Natural killer cell treated with Interleukin-12 subunit alpha and Interleukin-12 subunit beta and Interleukin-15 and Interleukin-18, amount 100 ng/mL, for 72 hours (primary cell): ENCODE measurements around the gene AUTS2. TPM values are rescaled to one million over a fixed set of nuclear protein-coding genes. Genes with fewer than 3 reads are reported as not detected.

Source experiments
- ATAC-seq, 2 donors: fragments of 150-1000 bp; cut with Tn5 transposase in 1 of 2; sonication (Bioruptor Pico), chemical (Tn5 transposase) in 1 of 2; 2 replicates each; pipeline ENCODE4 v1.10.0; 2021
- DNase-seq: peaks from one replicate; pipeline ENCODE4 v3.0.0; 2022; ENCODE audit warnings: low spot score
- H3K27ac Mint-ChIP-seq, 2 donors: 1 replicate in 1 of 2; 2 replicates in 1 of 2; pipeline ENCODE4 v1.8.0; 2022; ENCODE audit warnings: mixed read lengths in 2 of 2, mild to moderate bottlenecking in 1 of 2, moderate library complexity in 1 of 2
- H3K27me3 Mint-ChIP-seq, 2 donors: 1 replicate in 1 of 2; 2 replicates in 1 of 2; pipeline ENCODE4 v1.8.0; 2022; ENCODE audit warnings: mixed read lengths in 2 of 2
- H3K36me3 Mint-ChIP-seq: one replicate; pipeline ENCODE4 v1.8.0; 2022; ENCODE audit warnings: mixed read lengths
- H3K4me1 Mint-ChIP-seq, 2 donors: 1 replicate in 1 of 2; 2 replicates in 1 of 2; pipeline ENCODE4 v1.8.0; 2022; ENCODE audit warnings: low read depth in 2 of 2, mixed read lengths in 2 of 2, mild to moderate bottlenecking in 1 of 2
- H3K4me3 Mint-ChIP-seq: one replicate; pipeline ENCODE4 v1.8.0; 2022; ENCODE audit warnings: mixed read lengths
- H3K9me3 Mint-ChIP-seq: 2 replicates; pipeline ENCODE4 v1.8.0; 2022; ENCODE audit warnings: mixed read lengths
- total RNA-seq, 2 donors: library from RNA; stranded (reverse); gene quantifications; one replicate each; pipeline ENCODE4 v1.2.3, GENCODE V29; 2022

The AUTS2 gene
- total RNA-seq = 10 to 100 TPM; 14.3 to 43.0 TPM

- Mint-ChIP-seq H3K9me3 (no peaks in the 10 kb centered on the region), H3K4me3 (peak within 1 kb of the TSS; percentile 72), H3K27ac (peak within 1 kb of the TSS; percentile 39 to 65), H3K4me1 (peaks cover 7 to 14% of the 10 kb centered on the region in 2 donors), H3K27me3 (peaks cover 0 to 3% of the 10 kb centered on the region in 2 donors), H3K36me3 (no peaks in the 10 kb centered on the region)
- DNase-seq = peak; percentile 77
- ATAC-seq = peak; percentile 84 to 89
These were observed at the start of gene AUTS2 for GRCh38 chr7:69598081-69598486. Gene AUTS2 (plus strand): TSS chr7:69598475. CDS start chr7:69599654, 1,179 bp downstream.

- ATAC-seq (no peak), DNase-seq (no peak)
- no peaks in the 10 kb centered on the region for H3K4me1 Mint-ChIP-seq
- H3K36me3 Mint-ChIP-seq = no peaks in the 10 kb centered on the region
- H3K4me3 Mint-ChIP-seq = no peak overlapping the region
- H3K27me3 Mint-ChIP-seq = peaks cover 0 to 2% of the 10 kb centered on the region in 2 donors
- H3K27ac Mint-ChIP-seq = no peak overlapping the region
- H3K9me3 Mint-ChIP-seq = no peaks in the 10 kb centered on the region
These were observed 47.3 kb upstream of the AUTS2 start for GRCh38 chr7:69550991-69551390.

- DNase-seq (no peak), ATAC-seq (no peak)
- no peak overlapping the region for H3K4me3 Mint-ChIP-seq
- H3K9me3 Mint-ChIP-seq = no peaks in the 10 kb centered on the region
- H3K27me3 Mint-ChIP-seq = peaks cover 0 to 2% of the 10 kb centered on the region in 2 donors
- no peak overlapping the region for H3K27ac Mint-ChIP-seq
- no peaks in the 10 kb centered on the region for H3K36me3 Mint-ChIP-seq
- H3K4me1 Mint-ChIP-seq = no peaks in the 10 kb centered on the region
These were observed 45.1 kb upstream of the AUTS2 start for GRCh38 chr7:69553190-69553589.

- Mint-ChIP-seq H3K27ac (no peak overlapping the region), H3K4me3 (no peak overlapping the region), H3K36me3 (no peaks in the 10 kb centered on the region), H3K27me3 (peaks cover 0 to 3% of the 10 kb centered on the region in 2 donors), H3K9me3 (no peaks in the 10 kb centered on the region), H3K4me1 (no peaks in the 10 kb centered on the region)
- DNase-seq = no peak
- ATAC-seq = no peak
These were observed 36.9 kb upstream of the AUTS2 start for GRCh38 chr7:69561266-69561960.

GRCh38 chr7:69564454-69565417 lies 33.5 kb upstream of the AUTS2 start:
- Mint-ChIP-seq H3K4me3 (no peak overlapping the region), H3K27ac (no peak overlapping the region), H3K4me1 (no peaks in the 10 kb centered on the region), H3K27me3 (no peaks in the 10 kb centered on the region), H3K36me3 (no peaks in the 10 kb centered on the region), H3K9me3 (no peaks in the 10 kb centered on the region)
- ATAC-seq (no peak), DNase-seq (no peak)

- Mint-ChIP-seq H3K27ac (no peak overlapping the region), H3K27me3 (peaks cover 0 to 3% of the 10 kb centered on the region in 2 donors), H3K36me3 (no peaks in the 10 kb centered on the region), H3K4me1 (no peaks in the 10 kb centered on the region), H3K4me3 (no peak overlapping the region), H3K9me3 (no peaks in the 10 kb centered on the region)
- ATAC-seq (no peak), DNase-seq (no peak)
These were observed 30.5 kb upstream of the AUTS2 start for GRCh38 chr7:69567800-69568199.

GRCh38 chr7:69568266-69568665 lies 30.0 kb upstream of the AUTS2 start:
- H3K27me3 Mint-ChIP-seq = peaks cover 0 to 3% of the 10 kb centered on the region in 2 donors
- no peak overlapping the region for H3K27ac Mint-ChIP-seq
- no peak for DNase-seq
- H3K9me3 Mint-ChIP-seq = no peaks in the 10 kb centered on the region
- no peaks in the 10 kb centered on the region for H3K36me3 Mint-ChIP-seq
- no peak overlapping the region for H3K4me3 Mint-ChIP-seq
- no peaks in the 10 kb centered on the region for H3K4me1 Mint-ChIP-seq
- no peak for ATAC-seq

- no peak for ATAC-seq
- H3K4me3 Mint-ChIP-seq = no peak overlapping the region
- DNase-seq = no peak
- no peak overlapping the region for H3K27ac Mint-ChIP-seq
- peaks cover 0 to under 1% of the 10 kb centered on the region in 2 donors for H3K27me3 Mint-ChIP-seq
- H3K9me3 Mint-ChIP-seq = no peaks in the 10 kb centered on the region
- H3K4me1 Mint-ChIP-seq = no peaks in the 10 kb centered on the region
- H3K36me3 Mint-ChIP-seq = no peaks in the 10 kb centered on the region
These were observed 22.6 kb upstream of the AUTS2 start for GRCh38 chr7:69575651-69576050.

GRCh38 chr7:69577221-69577620 lies 21.1 kb upstream of the AUTS2 start:
- Mint-ChIP-seq H3K27me3 (peaks cover 0 to 2% of the 10 kb centered on the region in 2 donors), H3K4me3 (no peak overlapping the region), H3K4me1 (no peaks in the 10 kb centered on the region), H3K27ac (no peak overlapping the region), H3K9me3 (no peaks in the 10 kb centered on the region), H3K36me3 (no peaks in the 10 kb centered on the region)
- DNase-seq = no peak
- no peak for ATAC-seq

- peaks cover 6 to 7% of the 10 kb centered on the region in 2 donors for H3K27me3 Mint-ChIP-seq
- no peak overlapping the region for H3K27ac Mint-ChIP-seq
- DNase-seq = no peak
- no peaks in the 10 kb centered on the region for H3K9me3 Mint-ChIP-seq
- H3K4me1 Mint-ChIP-seq = no peaks in the 10 kb centered on the region
- no peak overlapping the region for H3K4me3 Mint-ChIP-seq
- no peak for ATAC-seq
- H3K36me3 Mint-ChIP-seq = no peaks in the 10 kb centered on the region
These were observed 13.1 kb upstream of the AUTS2 start for GRCh38 chr7:69585169-69585568.

GRCh38 chr7:69586321-69586720 lies 12.0 kb upstream of the AUTS2 start:
- H3K4me1 Mint-ChIP-seq = no peaks in the 10 kb centered on the region
- DNase-seq (no peak), ATAC-seq (no peak)
- H3K27ac Mint-ChIP-seq = no peak overlapping the region
- no peaks in the 10 kb centered on the region for H3K9me3 Mint-ChIP-seq
- H3K36me3 Mint-ChIP-seq = no peaks in the 10 kb centered on the region
- H3K4me3 Mint-ChIP-seq = no peak overlapping the region
- peaks cover 9 to 14% of the 10 kb centered on the region in 2 donors for H3K27me3 Mint-ChIP-seq

GRCh38 chr7:69588773-69589172 lies 9.5 kb upstream of the AUTS2 start:
- Mint-ChIP-seq H3K4me1 (no peaks in the 10 kb centered on the region), H3K36me3 (no peaks in the 10 kb centered on the region), H3K27me3 (peaks cover 7 to 14% of the 10 kb centered on the region in 2 donors), H3K9me3 (no peaks in the 10 kb centered on the region), H3K4me3 (no peak overlapping the region), H3K27ac (no peak overlapping the region)
- ATAC-seq (no peak), DNase-seq (no peak)

- H3K27ac Mint-ChIP-seq = no peak overlapping the region
- H3K27me3 Mint-ChIP-seq = peaks cover 3 to 7% of the 10 kb centered on the region in 2 donors
- H3K4me1 Mint-ChIP-seq = peaks cover 0 to under 1% of the 10 kb centered on the region in 2 donors
- DNase-seq = no peak
- ATAC-seq = peak in 1 of 2 donors; percentile 50
- H3K36me3 Mint-ChIP-seq = no peaks in the 10 kb centered on the region
- H3K9me3 Mint-ChIP-seq = no peaks in the 10 kb centered on the region
- no peak overlapping the region for H3K4me3 Mint-ChIP-seq
These were observed 6.5 kb upstream of the AUTS2 start for GRCh38 chr7:69591805-69592204.

GRCh38 chr7:69593511-69593910 lies 4.8 kb upstream of the AUTS2 start:
- no peak overlapping the region for H3K4me3 Mint-ChIP-seq
- H3K27ac Mint-ChIP-seq = no peak overlapping the region
- no peak for ATAC-seq
- no peak for DNase-seq
- H3K9me3 Mint-ChIP-seq = no peaks in the 10 kb centered on the region
- H3K4me1 Mint-ChIP-seq = peaks cover 0 to 4% of the 10 kb centered on the region in 2 donors
- H3K36me3 Mint-ChIP-seq = no peaks in the 10 kb centered on the region
- peaks cover 3 to 7% of the 10 kb centered on the region in 2 donors for H3K27me3 Mint-ChIP-seq
